HEK293 (cell line): ENCODE measurements around the gene ARHGDIA.

ENCODE experiments used
- CTCF ChIA-PET: fragments of 350-600 bp; formaldehyde crosslinking; extraction: SDS; loops from one replicate; lab custom pipeline; 2021; ENCODE audit warnings: antibody characterized with exemption; lab: Yijun Ruan, JAX
- POLR2A ChIA-PET: fragments of 300-600 bp; formaldehyde crosslinking; extraction: SDS; loops from one replicate; lab custom pipeline; 2020; ENCODE audit warnings: antibody characterized with exemption, inconsistent platforms; lab: Yijun Ruan, JAX
- H3K27ac ChIP-seq: fragments of 200-500 bp; sonication (Bioruptor generic); 2 replicates; pipeline ENCODE4 v1.5.1; 2014; ENCODE audit warnings: low read depth, low read length, control low read depth, inconsistent platforms; ENCODE audit errors: extremely low read depth
- H3K36me3 ChIP-seq, 2 experiments: fragments of 200-500 bp in 1 of 2; sonication (Bioruptor generic) in 1 of 2; 1 replicate in 1 of 2; 2 replicates in 1 of 2; pipeline ENCODE4 v1.5.1; 2014 to 2017; ENCODE audit warnings: inconsistent platforms in 2 of 2, low read length in 2 of 2; ENCODE audit not compliant: control insufficient read depth in 2 of 2, insufficient read depth in 1 of 2
- H3K4me1 ChIP-seq: fragments of 200-500 bp; sonication (Bioruptor generic); 2 replicates; pipeline ENCODE4 v1.5.1; 2014; ENCODE audit warnings: mild to moderate bottlenecking, low read length, inconsistent platforms; ENCODE audit not compliant: control insufficient read depth, insufficient read depth
- H3K4me3 ChIP-seq: 2 replicates; pipeline ENCODE4 v1.5.1; 2011; ENCODE audit warnings: low read depth, mild to moderate bottlenecking, control low read depth, low read length, moderate library complexity
- H3K9me3 ChIP-seq: fragments of 200-500 bp; sonication (Bioruptor generic); 2 replicates; pipeline ENCODE4 v1.5.1; 2014; ENCODE audit warnings: low read depth, low read length, inconsistent platforms; ENCODE audit not compliant: control insufficient read depth, insufficient read depth
- IKZF3 ChIP-seq: fragments of 450-650 bp; IDR thresholded peaks from 2 replicates; pipeline ENCODE4 v1.5.0; 2018; ENCODE audit warnings: missing biosample characterization, mild to moderate bottlenecking, missing genetic modification characterization, moderate library complexity
- MEIS1 ChIP-seq: sonication (generic); formaldehyde crosslinking; IDR thresholded peaks from 2 replicates; pipeline ENCODE4 v1.8.1; 2022; ENCODE audit warnings: missing genetic modification reagents, mild to moderate bottlenecking, borderline replicate concordance
- MYNN ChIP-seq: fragments of 450-650 bp; formaldehyde crosslinking; IDR thresholded peaks from 2 replicates; pipeline ENCODE4 v1.5.1; 2016; ENCODE audit warnings: missing biosample characterization, missing genetic modification characterization, borderline replicate concordance
- SCRT2 ChIP-seq: fragments of 450-650 bp; formaldehyde crosslinking; IDR thresholded peaks from 2 replicates; pipeline ENCODE4 v1.5.1; 2016; ENCODE audit warnings: missing biosample characterization, missing genetic modification characterization
- SP7 ChIP-seq: fragments of 450-650 bp; formaldehyde crosslinking; IDR thresholded peaks from 2 replicates; pipeline ENCODE4 v1.5.1; 2016; ENCODE audit warnings: missing biosample characterization, missing genetic modification characterization
- ZBTB44 ChIP-seq: fragments of 450-650 bp; IDR thresholded peaks from 2 replicates; pipeline ENCODE4 v1.5.1; 2018; ENCODE audit warnings: missing biosample characterization, mild to moderate bottlenecking, missing genetic modification characterization
- ZBTB7A ChIP-seq: fragments of 450-650 bp; formaldehyde crosslinking; IDR thresholded peaks from 2 replicates; pipeline ENCODE4 v1.5.1; 2016; ENCODE audit warnings: low read depth, missing biosample characterization, missing genetic modification characterization
- ZNF121 ChIP-seq: fragments of 450-650 bp; formaldehyde crosslinking; IDR thresholded peaks from 2 replicates; pipeline ENCODE4 v1.5.1; 2016; ENCODE audit warnings: missing biosample characterization, missing genetic modification characterization
- ZNF155 ChIP-seq: fragments of 450-650 bp; formaldehyde crosslinking; IDR thresholded peaks from 2 replicates; pipeline ENCODE4 v1.5.1; 2016; ENCODE audit warnings: missing biosample characterization, missing genetic modification characterization
- ZNF26 ChIP-seq: fragments of 450-650 bp; formaldehyde crosslinking; IDR thresholded peaks from 2 replicates; pipeline ENCODE4 v1.5.1; 2016; ENCODE audit warnings: missing biosample characterization, missing genetic modification characterization
- ZNF311 ChIP-seq: fragments of 450-650 bp; formaldehyde crosslinking; IDR thresholded peaks from 2 replicates; pipeline ENCODE4 v1.5.1; 2017; ENCODE audit warnings: missing biosample characterization, missing genetic modification characterization, borderline replicate concordance
- ZNF335 ChIP-seq: fragments of 450-650 bp; formaldehyde crosslinking; conservative IDR thresholded peaks from 2 replicates; pipeline ENCODE4 v1.5.1; 2016; ENCODE audit warnings: missing biosample characterization, missing genetic modification characterization
- ZNF362 ChIP-seq: fragments of 450-650 bp; formaldehyde crosslinking; IDR thresholded peaks from 2 replicates; pipeline ENCODE4 v1.5.1; 2016; ENCODE audit warnings: missing biosample characterization, missing genetic modification characterization
- ZNF449 ChIP-seq: fragments of 450-650 bp; formaldehyde crosslinking; IDR thresholded peaks from 2 replicates; pipeline ENCODE4 v1.5.1; 2017; ENCODE audit warnings: missing biosample characterization, mild to moderate bottlenecking, missing genetic modification characterization, moderate library complexity
- ZNF488 ChIP-seq: fragments of 450-650 bp; formaldehyde crosslinking; IDR thresholded peaks from 2 replicates; pipeline ENCODE4 v1.5.1; 2016; ENCODE audit warnings: missing biosample characterization, missing genetic modification characterization
- ZNF529 ChIP-seq: fragments of 450-650 bp; formaldehyde crosslinking; IDR thresholded peaks from 2 replicates; pipeline ENCODE4 v1.5.1; 2017; ENCODE audit warnings: missing genetic modification characterization, missing biosample characterization; ENCODE audit not compliant: insufficient replicate concordance
- ZNF561 ChIP-seq: fragments of 450-650 bp; IDR thresholded peaks from 2 replicates; pipeline ENCODE4 v1.5.1; 2018; ENCODE audit warnings: missing biosample characterization, missing genetic modification characterization, borderline replicate concordance
- ZNF701 ChIP-seq: fragments of 450-650 bp; formaldehyde crosslinking; IDR thresholded peaks from 2 replicates; pipeline ENCODE4 v1.5.1; 2016; ENCODE audit warnings: missing biosample characterization, missing genetic modification characterization
- ZNF768 ChIP-seq: fragments of 450-650 bp; formaldehyde crosslinking; IDR thresholded peaks from 2 replicates; pipeline ENCODE4 v1.5.1; 2018; ENCODE audit warnings: missing biosample characterization, mild to moderate bottlenecking, missing genetic modification characterization
- ZNF776 ChIP-seq: fragments of 450-650 bp; formaldehyde crosslinking; IDR thresholded peaks from 2 replicates; pipeline ENCODE4 v1.5.0; 2017; ENCODE audit warnings: missing biosample characterization, missing genetic modification characterization, borderline replicate concordance
- ZNF777 ChIP-seq: fragments of 450-650 bp; formaldehyde crosslinking; IDR thresholded peaks from 2 replicates; pipeline ENCODE4 v1.5.1; 2017; ENCODE audit warnings: missing biosample characterization, missing genetic modification characterization, borderline replicate concordance
- ZSCAN16 ChIP-seq: fragments of 450-650 bp; formaldehyde crosslinking; IDR thresholded peaks from 2 replicates; pipeline ENCODE4 v1.5.1; 2016; ENCODE audit warnings: missing biosample characterization, missing genetic modification characterization

The ARHGDIA gene

DNA sequence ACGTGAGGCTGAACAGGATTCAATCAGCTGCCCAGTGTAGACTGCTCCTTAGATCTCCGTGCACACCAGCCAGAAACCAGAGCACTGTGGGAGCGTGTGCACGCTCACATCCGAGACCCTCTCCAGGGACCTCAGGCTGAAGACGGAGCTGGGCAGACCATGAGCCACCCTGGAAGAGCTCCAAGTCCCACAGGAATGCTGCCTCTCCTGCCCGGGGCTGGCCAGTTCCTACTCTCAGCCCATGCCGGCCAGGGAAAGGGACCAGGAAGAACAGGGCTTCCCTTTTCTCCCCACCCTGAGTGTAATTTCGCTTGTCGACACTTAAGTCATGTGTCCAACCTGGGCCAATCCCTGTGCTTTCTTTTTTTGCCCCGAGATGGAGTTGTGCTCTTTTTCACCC is 13.4 kb upstream of the ARHGDIA start:
- peaks cover 82 to 90% of the 10 kb centered on the region in 2 experiments for H3K36me3 ChIP-seq
- CTCF ChIA-PET = interaction anchor here (1.5 kb wide), 1 partner anchor 15 kb away, joined by 3 read pairs; no protein-coding TSS in a partner anchor
- no peaks in the 10 kb centered on the region for H3K4me1 ChIP-seq
- POLR2A ChIA-PET = interaction anchor here (0.9 to 3.6 kb wide), 5 partner anchors 8 to 181 kb away, joined by 3 to 18 read pairs (median 5); partner anchors contain the start of gene MRPL12
- H3K4me3 ChIP-seq = no peak overlapping the region
- TF ChIP-seq ZNF121 (tag by site-specific recombination) = no peak
- 0 out of 2 replicates have a peak, but pooled peaks have one; percentile 24 for TF ChIP-seq IKZF3 (tag by site-specific recombination)
- no peak for TF ChIP-seq ZNF776 (tag by site-specific recombination)
- TF ChIP-seq, all 188 proteins: peak for 1
- Histone ChIP-seq H3K9me3 (no peaks in the 10 kb centered on the region), H3K27ac (no peak overlapping the region)

DNA sequence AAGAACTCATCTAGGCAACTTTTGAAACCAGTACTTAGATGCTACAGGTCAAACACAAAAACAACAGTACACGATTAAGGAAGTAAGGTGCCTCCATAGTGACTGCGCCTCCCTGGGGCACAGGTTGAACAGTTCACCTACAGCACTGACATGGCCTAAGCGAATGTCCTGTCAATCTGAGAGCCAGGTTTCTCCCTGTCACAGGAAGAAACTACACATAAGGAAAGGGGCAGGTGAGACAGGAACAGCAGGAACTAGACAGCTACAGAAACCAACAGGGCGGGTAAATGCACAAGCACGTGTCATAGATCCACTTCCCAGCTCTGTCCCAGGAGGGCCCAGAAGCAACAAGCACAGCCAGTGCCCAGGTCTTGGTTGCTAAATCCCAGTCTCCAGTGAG is 8.0 kb upstream of the ARHGDIA start:
- ChIA-PET POLR2A (interaction anchor here (0.6 to 3.2 kb wide), 4 partner anchors 9 to 45 kb away, joined by 3 to 9 read pairs (median 3); partner anchors contain the start of gene PCYT2), CTCF (interaction anchor here (1.2 to 2.7 kb wide), 2 partner anchors 9 to 140 kb away, joined by 3 to 15 read pairs; partner anchors contain the start of gene ARHGDIA)
- Histone ChIP-seq H3K27ac (no peak overlapping the region), H3K4me3 (no peak overlapping the region), H3K36me3 (peaks cover 55 to 67% of the 10 kb centered on the region in 2 experiments), H3K9me3 (no peaks in the 10 kb centered on the region), H3K4me1 (no peaks in the 10 kb centered on the region)
- 0 out of 2 replicates have a peak, but pooled peaks have one; percentile 54 for TF ChIP-seq SCRT2 (tag by site-specific recombination)
- no peak for TF ChIP-seq ZNF701 (tag by site-specific recombination)
- TF ChIP-seq ZNF768 = no peak

GRCh38 chr17:81878294-81878693 is 7.2 kb upstream of the ARHGDIA start:
- no peak for TF ChIP-seq ZNF155
- no peak for TF ChIP-seq MEIS1 (CRISPR knock-in tag)
- TF ChIP-seq MYNN (tag by site-specific recombination) = no peak
- TF ChIP-seq ZBTB7A (tag by site-specific recombination) = no peak
- TF ChIP-seq ZSCAN16 (tag by site-specific recombination) = no peak
- TF ChIP-seq ZNF26 (tag by site-specific recombination) = no peak
- TF ChIP-seq ZBTB44 = no peak
- no peak for TF ChIP-seq ZNF362 (tag by site-specific recombination)
- no peak for TF ChIP-seq ZNF311 (tag by site-specific recombination)
- no peak for TF ChIP-seq ZNF561 (tag by site-specific recombination)
- no peak for TF ChIP-seq SP7
- no peak for TF ChIP-seq ZNF529 (tag by site-specific recombination)
- TF ChIP-seq ZNF777 (tag by site-specific recombination) = no peak
- no peak for TF ChIP-seq ZNF449
- no peak for TF ChIP-seq ZNF488 (tag by site-specific recombination)
- no peak for TF ChIP-seq ZNF335 (tag by site-specific recombination)
- TF ChIP-seq, all 188 proteins: peak for 0
- H3K4me1 ChIP-seq = no peaks in the 10 kb centered on the region
- H3K36me3 ChIP-seq = peaks cover 51 to 60% of the 10 kb centered on the region in 2 experiments
- H3K27ac ChIP-seq = no peak overlapping the region
- POLR2A ChIA-PET = interaction anchor here (0.9 to 3.2 kb wide), 2 partner anchors 11 to 14 kb away, joined by 6 to 9 read pairs; partner anchors contain the start of genes ALYREF and ANAPC11
- no peaks in the 10 kb centered on the region for H3K9me3 ChIP-seq
- CTCF ChIA-PET = interaction anchor here (0.7 kb wide), 1 partner anchor 251 kb away, joined by 4 read pairs; no protein-coding TSS in a partner anchor
- H3K4me3 ChIP-seq = no peak overlapping the region
